T-cell (primary cell): ENCODE measurements around the gene NFIX. TPM values are rescaled to one million over a fixed set of nuclear protein-coding genes. Genes with fewer than 3 reads are reported as not detected.

Experiments
- ATAC-seq, 4 experiments: fragments of 200-7000 bp in 3 of 4; fragments of 150-1000 bp in 1 of 4; cut with Tn5 transposase; replicated peaks in 1 of 4; 1 replicate in 3 of 4; 2 replicates in 1 of 4; pipeline ENCODE4 v1.10.0; 2021; ENCODE audit warnings: moderate library complexity in 3 of 4, mild to moderate bottlenecking in 2 of 4, moderate number of reproducible peaks in 1 of 4
- CTCF ChIA-PET, 2 donors: fragments of 300-600 bp; sonication (Branson Sonifier 250); formaldehyde crosslinking; loops; one replicate each; lab custom pipeline; 2022; ENCODE audit warnings: antibody characterized with exemption in 2 of 2; lab: Charles Lee
- POLR2A ChIA-PET, 2 donors: fragments of 300-600 bp; sonication (Branson Sonifier 250); formaldehyde crosslinking; loops; one replicate each; lab custom pipeline; 2022; ENCODE audit warnings: antibody characterized with exemption in 2 of 2; lab: Charles Lee
- DNase-seq, 35 experiments: peaks; one replicate each; pipeline versions ENCODE4 v3.0.0 to v3.0.0-alpha.2; 2013 to 2023
- H3K27ac ChIP-seq: one replicate; pipeline ENCODE4 v1.5.1; 2013; ENCODE audit warnings: low read length
- H3K27me3 ChIP-seq, 2 experiments: replicated peaks in 1 of 2; 1 replicate in 1 of 2; 2 replicates in 1 of 2; pipeline versions ENCODE4 v1.6.1 to v1.7.0; 2013; ENCODE audit warnings: low read length in 1 of 2, mixed read lengths in 1 of 2; ENCODE audit not compliant: control insufficient read depth in 2 of 2, insufficient read depth in 2 of 2; ENCODE audit errors: extremely low read depth in 1 of 2
- H3K36me3 ChIP-seq, 2 donors: 1 replicate in 1 of 2; 2 replicates in 1 of 2; pipeline versions ENCODE4 v1.6.1 to v1.7.0; 2013; ENCODE audit warnings: low read length in 1 of 2; ENCODE audit not compliant: control insufficient read depth in 2 of 2, insufficient read depth in 1 of 2; ENCODE audit errors: extremely low read depth in 1 of 2
- H3K4me1 ChIP-seq, 2 experiments: 1 replicate in 1 of 2; 2 replicates in 1 of 2; pipeline versions ENCODE4 v1.6.1 to v1.7.0; 2013; ENCODE audit warnings: low read length in 2 of 2, mixed read lengths in 1 of 2; ENCODE audit not compliant: insufficient read depth in 2 of 2, control insufficient read depth in 1 of 2; ENCODE audit errors: extremely low read depth in 1 of 2
- H3K4me3 ChIP-seq, 2 donors: 1 replicate in 1 of 2; 2 replicates in 1 of 2; pipeline versions ENCODE4 v1.5.1 to v1.7.0; 2013; ENCODE audit warnings: mild to moderate bottlenecking in 2 of 2, low read length in 1 of 2, moderate library complexity in 1 of 2; ENCODE audit not compliant: control insufficient read depth in 1 of 2; ENCODE audit errors: extremely low read depth in 1 of 2
- H3K9me3 ChIP-seq: 2 replicates; pipeline ENCODE4 v1.7.0; 2013
- H3K27ac Mint-ChIP-seq, 2 donors: one replicate each; pipeline ENCODE4 v1.8.0; 2020 to 2021; ENCODE audit warnings: mild to moderate bottlenecking in 2 of 2, mixed read lengths in 2 of 2
- H3K27me3 Mint-ChIP-seq, 2 donors: one replicate each; pipeline ENCODE4 v1.8.0; 2021 to 2022; ENCODE audit warnings: mixed read lengths in 2 of 2
- H3K36me3 Mint-ChIP-seq: one replicate; pipeline ENCODE4 v1.8.0; 2021; ENCODE audit warnings: mixed read lengths
- H3K4me1 Mint-ChIP-seq, 3 donors: one replicate each; pipeline ENCODE4 v1.8.0; 2020 to 2022; ENCODE audit warnings: mixed read lengths in 3 of 3, mild to moderate bottlenecking in 1 of 3
- H3K4me3 Mint-ChIP-seq, 3 donors: one replicate each; pipeline ENCODE4 v1.8.0; 2020 to 2022; ENCODE audit warnings: mild to moderate bottlenecking in 3 of 3, mixed read lengths in 3 of 3, moderate library complexity in 3 of 3
- H3K9me3 Mint-ChIP-seq, 3 donors: one replicate each; pipeline ENCODE4 v1.8.0; 2020 to 2022; ENCODE audit warnings: mixed read lengths in 3 of 3
- whole genome bisulfite sequencing: methylation state at CpG from one replicate; pipeline ENCODE4 v1.1.5; 2013; ENCODE audit warnings: missing lambda C conversion rate; ENCODE audit not compliant: insufficient coverage; 5-methylcytosine and 5-hydroxymethylcytosine counted together
- total RNA-seq, 35 experiments: library from RNA in 6 of 35; stranded (reverse) in 6 of 35; fragments of 120-200 nt in 1 of 35; gene quantifications; one replicate each; pipeline versions ENCODE4 v1.2.1 to v1.2.4 and lab custom pipeline; 2013 to 2026

NFIX gene
- total RNA-seq, 5 donors from 2014 or later (not counting 1 experiment from before 2014, with no cell fraction given), result 3.9 to 6.6 (median 6.3) TPM

GRCh38 chr19:12990853-12991252, 4.4 kb upstream of the NFIX start:
- Mint-ChIP-seq H3K4me3 (no peak overlapping the region), H3K27me3 (peaks cover 5% of the 10 kb centered on the region in 2 donors), H3K27ac (no peak overlapping the region), H3K36me3 (no peaks in the 10 kb centered on the region), H3K9me3 (no peaks in the 10 kb centered on the region), H3K4me1 (peaks cover 7 to 9% (median 8%) of the 10 kb centered on the region in 3 donors)
- Histone ChIP-seq H3K9me3 (no peaks in the 10 kb centered on the region), H3K36me3 (no peaks in the 10 kb centered on the region), H3K27ac (no peak overlapping the region), H3K4me1 (peaks cover 3 to 8% of the 10 kb centered on the region in 2 experiments), H3K27me3 (peaks cover 5 to 38% of the 10 kb centered on the region in 2 experiments), H3K4me3 (no peak overlapping the region)
- ChIA-PET CTCF (no interaction called here), POLR2A (no interaction called here)
- no peak for ATAC-seq
- 74% methylated on average over 3 of the region's 3 CpGs for WGBS
- DNase-seq, result no peak

GRCh38 chr19:12991296-12991695, 4.0 kb upstream of the NFIX start:
- CTCF ChIA-PET, result interaction anchor here in 1 of 2 donors (0.6 kb wide), 2 partner anchors 22 to 134 kb away, joined by 3 read pairs; no protein-coding TSS in a partner anchor
- H3K36me3 ChIP-seq, result no peaks in the 10 kb centered on the region
- POLR2A ChIA-PET, result no interaction called here
- peaks cover 5% of the 10 kb centered on the region in 2 donors for H3K27me3 Mint-ChIP-seq
- H3K4me3 ChIP-seq, result no peak overlapping the region
- peaks cover 9 to 10% (median 9%) of the 10 kb centered on the region in 3 donors for H3K4me1 Mint-ChIP-seq
- no peak overlapping the region for H3K27ac ChIP-seq
- H3K36me3 Mint-ChIP-seq, result no peaks in the 10 kb centered on the region
- H3K9me3 ChIP-seq, result no peaks in the 10 kb centered on the region
- H3K4me3 Mint-ChIP-seq, result no peak overlapping the region
- ATAC-seq (no peak), DNase-seq (no peak)
- peaks cover 5 to 38% of the 10 kb centered on the region in 2 experiments for H3K27me3 ChIP-seq
- H3K27ac Mint-ChIP-seq, result no peak overlapping the region
- peaks cover 3 to 11% of the 10 kb centered on the region in 2 experiments for H3K4me1 ChIP-seq
- WGBS, result 99% methylated on average over 5 of the region's 5 CpGs
- H3K9me3 Mint-ChIP-seq, result no peaks in the 10 kb centered on the region

- Histone ChIP-seq H3K27me3 (peaks cover 5 to 33% of the 10 kb centered on the region in 2 experiments), H3K27ac (no peak overlapping the region), H3K4me1 (peaks cover 3 to 15% of the 10 kb centered on the region in 2 experiments), H3K4me3 (no peak overlapping the region), H3K9me3 (no peaks in the 10 kb centered on the region), H3K36me3 (no peaks in the 10 kb centered on the region)
- ATAC-seq, result no peak
- H3K4me3 Mint-ChIP-seq, result no peak overlapping the region
- ChIA-PET POLR2A (no interaction called here), CTCF (no interaction called here)
- WGBS, result 100% methylated on average over 1 of the region's 11 CpGs
- no peaks in the 10 kb centered on the region for H3K36me3 Mint-ChIP-seq
- DNase-seq, result no peak
- H3K9me3 Mint-ChIP-seq, result no peaks in the 10 kb centered on the region
- no peak overlapping the region for H3K27ac Mint-ChIP-seq
- peaks cover 0 to 5% of the 10 kb centered on the region in 2 donors for H3K27me3 Mint-ChIP-seq
- peaks cover 9 to 14% (median 9%) of the 10 kb centered on the region in 3 donors for H3K4me1 Mint-ChIP-seq
Observed at GRCh38 chr19:12992729-12993128, 2.5 kb upstream of the NFIX start.

GRCh38 chr19:12993562-12993961, 1.7 kb upstream of the NFIX start:
- ChIA-PET POLR2A (no interaction called here), CTCF (no interaction called here)
- no peaks in the 10 kb centered on the region for H3K9me3 ChIP-seq
- WGBS, result 88% methylated on average over 6 of the region's 7 CpGs
- H3K9me3 Mint-ChIP-seq, result no peaks in the 10 kb centered on the region
- no peak overlapping the region for H3K4me3 ChIP-seq
- peaks cover 9 to 15% (median 14%) of the 10 kb centered on the region in 3 donors for H3K4me1 Mint-ChIP-seq
- H3K27ac Mint-ChIP-seq, result no peak overlapping the region
- ATAC-seq, result no peak
- DNase-seq, result no peak
- peaks cover 3 to 15% of the 10 kb centered on the region in 2 experiments for H3K4me1 ChIP-seq
- H3K27me3 Mint-ChIP-seq, result peaks cover 0 to 5% of the 10 kb centered on the region in 2 donors
- peak overlapping the region in 2 of 3 donors; percentile 59 to 90 for H3K4me3 Mint-ChIP-seq
- peaks cover 5 to 30% of the 10 kb centered on the region in 2 experiments for H3K27me3 ChIP-seq
- H3K36me3 Mint-ChIP-seq, result peaks cover under 1% of the 10 kb centered on the region
- no peaks in the 10 kb centered on the region for H3K36me3 ChIP-seq
- H3K27ac ChIP-seq, result no peak overlapping the region

GRCh38 chr19:12995596-12996405, 526 bp downstream of the NFIX start:
- CTCF ChIA-PET, result no interaction called here

GRCh38 chr19:12996406-12997094, 1.3 kb downstream of the NFIX start:
- Histone ChIP-seq H3K9me3 (no peaks in the 10 kb centered on the region), H3K36me3 (no peaks in the 10 kb centered on the region), H3K27me3 (peaks cover 3 to 27% of the 10 kb centered on the region in 2 experiments), H3K27ac (no peak overlapping the region), H3K4me1 (peaks cover 3 to 15% of the 10 kb centered on the region in 2 experiments), H3K4me3 (peak overlapping the region in 1 of 2 donors; percentile 35)
- Mint-ChIP-seq H3K4me3 (peak overlapping the region; percentile 68 to 90 (median 74)), H3K27ac (no peak overlapping the region), H3K36me3 (peaks cover 4% of the 10 kb centered on the region), H3K4me1 (peaks cover 9 to 15% (median 14%) of the 10 kb centered on the region in 3 donors), H3K27me3 (peaks cover 0 to 5% of the 10 kb centered on the region in 2 donors), H3K9me3 (no peaks in the 10 kb centered on the region)
- 88% methylated on average over 28 of the region's 52 CpGs for WGBS
- no peak for DNase-seq
- CTCF ChIA-PET, result no interaction called here
- POLR2A ChIA-PET, result no interaction called here
- no peak for ATAC-seq

More at GRCh38 chr19:12995596-12996405, 526 bp downstream of the NFIX start:
- no peaks in the 10 kb centered on the region for H3K9me3 ChIP-seq
- peaks cover 3 to 15% of the 10 kb centered on the region in 2 experiments for H3K4me1 ChIP-seq
- H3K4me3 ChIP-seq, result peak overlapping the region; percentile 35 to 44
- no peak overlapping the region for H3K27ac ChIP-seq
- Mint-ChIP-seq H3K27me3 (peaks cover 0 to 5% of the 10 kb centered on the region in 2 donors), H3K36me3 (peaks cover 4% of the 10 kb centered on the region), H3K4me1 (peaks cover 9 to 15% (median 14%) of the 10 kb centered on the region in 3 donors), H3K27ac (no peak overlapping the region), H3K4me3 (peak overlapping the region; percentile 78 to 90 (median 80)), H3K9me3 (no peaks in the 10 kb centered on the region)
- ATAC-seq (peak; percentile 25 to 37 (median 30)), DNase-seq (peak in 1 of 35 experiments; percentile 28)
- POLR2A ChIA-PET, result no interaction called here
- peaks cover 5 to 27% of the 10 kb centered on the region in 2 experiments for H3K27me3 ChIP-seq
- no peaks in the 10 kb centered on the region for H3K36me3 ChIP-seq
- WGBS, result 2% methylated on average over 113 of the region's 129 CpGs
